GM12872 (cell line): ENCODE results near the gene ABHD1.

ENCODE experiments used
- CTCF ChIP-seq: IDR thresholded peaks from 3 replicates; pipeline ENCODE4 v1.5.1; 2011; ENCODE audit warnings: low read depth, mild to moderate bottlenecking, low read length, moderate library complexity; ENCODE audit not compliant: insufficient read depth

Gene ABHD1

GRCh38 chr2:27125104-27125503 lies 1.5 kb downstream of the ABHD1 start:
- no peak for TF ChIP-seq CTCF

- no peak for TF ChIP-seq CTCF
These were observed 2.7 kb downstream of the ABHD1 start for GRCh38 chr2:27126252-27126710.

- TF ChIP-seq CTCF, result no peak
These were observed 4.5 kb downstream of the ABHD1 start for GRCh38 chr2:27127883-27128667.

- no peak for TF ChIP-seq CTCF
These were observed 5.3 kb downstream of the ABHD1 start for GRCh38 chr2:27128668-27129571.

- TF ChIP-seq CTCF, result no peak
These were observed 6.8 kb downstream of the ABHD1 start for GRCh38 chr2:27130396-27130795.

- no peak for TF ChIP-seq CTCF
These were observed 7.8 kb downstream of the ABHD1 start for GRCh38 chr2:27131429-27131828.

GRCh38 chr2:27133195-27133875 lies 9.7 kb downstream of the ABHD1 start:
- TF ChIP-seq CTCF, result no peak
